Transverse colon (tissue), 3 donors: ENCODE measurements around the gene RRBP1.

ENCODE experiments used
- CTCF ChIP-seq, 5 experiments: fragments of 200-600 bp in 3 of 5; fragments of 450-650 bp in 2 of 5; sonication (generic) in 3 of 5; IDR thresholded peaks; 1 replicate in 2 of 5; 2 replicates in 3 of 5; pipeline ENCODE4 v1.5.1; 2016 to 2017; ENCODE audit warnings: antibody characterized with exemption in 5 of 5, inconsistent platforms in 3 of 5, mild to moderate bottlenecking in 2 of 5, moderate library complexity in 1 of 5
- EP300 ChIP-seq: sonication (generic); formaldehyde crosslinking; IDR thresholded peaks from one replicate; pipeline ENCODE4 v1.6.1; 2017; ENCODE audit warnings: antibody characterized with exemption, low read depth
- POLR2A ChIP-seq: fragments of 450-650 bp; IDR thresholded peaks from one replicate; pipeline ENCODE4 v1.6.1; 2016; ENCODE audit warnings: antibody characterized with exemption, mild to moderate bottlenecking, moderate library complexity

DNA sequence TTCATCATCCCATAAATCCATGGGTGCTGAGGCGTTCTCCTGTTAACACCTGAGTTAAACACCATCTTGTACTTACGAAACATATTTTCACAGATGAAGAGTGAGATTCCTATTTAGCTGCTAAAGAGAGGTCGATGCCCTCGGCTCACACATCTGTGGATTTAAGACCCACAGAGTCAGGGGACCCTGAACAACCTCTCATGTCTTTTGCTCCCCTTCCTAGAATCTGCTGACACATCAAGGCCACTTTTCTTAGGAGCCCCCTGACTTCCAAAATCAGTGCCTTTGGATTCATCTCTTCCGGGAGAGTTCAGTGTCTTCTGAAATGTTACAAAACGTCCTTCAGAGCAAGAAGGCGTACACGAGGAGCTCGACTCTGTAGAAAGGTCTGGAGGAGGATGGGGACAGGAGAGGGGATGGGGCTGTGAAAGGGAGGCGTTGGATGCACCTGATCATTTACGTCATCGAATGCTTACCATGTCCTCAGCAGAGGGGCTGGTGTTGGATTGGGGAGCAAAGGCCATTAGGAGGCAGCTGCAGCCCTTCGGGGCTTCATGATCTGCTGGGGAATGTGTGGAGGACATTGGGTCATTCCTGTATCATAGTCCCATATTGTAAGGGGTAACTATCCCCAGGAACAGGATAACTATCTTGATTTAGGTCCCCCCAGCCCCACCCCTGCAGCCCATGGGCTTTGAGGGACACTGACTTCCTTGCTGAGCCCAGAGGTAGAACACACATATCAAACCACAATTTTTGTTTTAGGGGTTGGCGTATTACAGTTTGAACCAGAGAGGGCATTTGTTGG, 40.7 kb upstream of the RRBP1 start:
- no peak for TF ChIP-seq CTCF (IDR thresholded peaks at IDR 0.05)
- TF ChIP-seq POLR2A: no peak
- TF ChIP-seq EP300: no peak
